IPS DF 19.7 (cell line): ENCODE results near the gene MARK3.

ENCODE experiments used
- DNase-seq: peaks from one replicate; pipeline ENCODE4 v3.0.0-alpha.2; 2013; ENCODE audit warnings: low read depth, low spot score

The MARK3 gene

DNA sequence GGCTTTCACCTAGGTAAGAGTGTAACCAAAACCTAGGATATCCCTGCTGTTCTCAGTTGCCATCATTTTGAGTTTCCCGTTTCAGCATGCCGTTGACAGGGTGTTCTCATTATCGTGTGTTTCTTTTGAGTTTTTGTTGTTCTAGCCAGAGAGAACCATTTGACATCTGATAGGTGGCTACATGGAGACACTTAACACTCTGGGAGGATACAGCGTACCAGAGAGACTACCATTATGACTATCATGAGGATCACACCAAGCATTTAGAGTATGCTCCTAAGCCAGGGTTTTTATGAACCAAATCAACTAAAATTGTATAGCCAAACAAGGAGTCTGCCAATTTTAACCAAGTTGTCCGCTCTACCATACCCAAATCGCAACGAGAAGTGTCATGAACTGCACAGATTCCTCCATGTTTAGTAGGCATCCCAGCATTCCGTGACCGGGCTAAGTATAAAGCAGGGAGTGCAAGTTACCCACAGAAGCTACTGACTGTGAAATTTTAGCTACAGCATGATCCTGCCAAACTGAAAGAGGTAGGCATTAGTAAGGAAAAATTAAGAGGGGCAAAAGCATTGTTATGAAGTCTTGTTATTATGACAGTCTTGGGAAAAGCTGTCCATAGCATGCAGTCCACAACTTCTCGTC, 48.8 kb downstream of the MARK3 start:
- no peak for DNase-seq

DNA sequence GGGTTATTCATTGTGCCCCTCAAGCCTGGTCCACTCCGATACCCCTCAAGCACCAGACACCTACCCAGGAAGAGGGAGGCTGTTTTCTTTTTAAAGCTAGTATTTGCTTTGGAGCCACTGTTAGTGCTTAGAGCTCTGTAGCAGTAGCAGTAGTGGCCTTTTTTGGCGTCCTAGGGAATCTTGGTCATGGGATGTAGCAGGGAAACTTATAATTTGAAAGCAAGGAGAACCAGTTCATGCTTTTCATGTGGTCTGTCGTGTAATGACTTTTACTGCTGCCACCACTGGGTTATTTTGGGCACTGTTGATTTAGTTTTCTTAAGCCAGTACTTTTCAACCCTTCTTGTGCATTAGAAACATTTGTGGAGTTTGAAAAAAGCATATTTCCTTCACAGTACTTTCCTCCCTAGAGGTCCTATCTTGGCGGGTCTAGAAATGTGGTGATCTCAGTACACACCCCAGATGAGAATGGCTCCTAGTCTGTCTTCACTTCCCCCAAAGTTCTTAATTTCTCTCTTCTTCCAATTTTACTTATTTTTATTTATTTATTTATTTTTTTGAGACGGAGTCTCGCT, 49.7 kb downstream of the MARK3 start:
- DNase-seq = no peak

- no peak for DNase-seq
Measured at GRCh38 chr14:103436533-103436932, 51.3 kb downstream of the MARK3 start.

- DNase-seq = no peak
Measured at GRCh38 chr14:103442288-103442687, 57.1 kb downstream of the MARK3 start.

GRCh38 chr14:103443111-103443510, 57.9 kb downstream of the MARK3 start:
- no peak for DNase-seq

GRCh38 chr14:103444837-103445524, 59.8 kb downstream of the MARK3 start:
- DNase-seq = no peak

GRCh38 chr14:103445806-103446205, 60.6 kb downstream of the MARK3 start:
- DNase-seq = no peak

DNA sequence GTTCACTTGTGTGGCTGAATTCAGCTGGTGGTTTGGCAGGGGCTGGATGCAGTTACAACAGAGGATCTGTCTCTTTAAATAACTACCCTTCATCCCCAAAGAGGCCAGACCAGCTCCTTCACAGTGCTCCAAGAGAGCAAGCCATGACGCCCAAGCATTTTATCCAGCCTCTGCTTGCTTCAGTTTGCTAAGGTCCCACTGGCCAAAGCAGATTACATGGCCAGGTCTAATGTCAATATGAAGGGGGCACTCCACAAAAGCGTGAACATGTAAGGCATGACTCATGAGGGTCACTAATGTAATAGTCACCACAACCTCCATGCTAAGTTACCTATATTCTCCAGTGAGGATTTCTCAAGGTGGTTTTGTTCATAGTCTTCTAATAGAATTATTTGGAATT, 62.9 kb downstream of the MARK3 start:
- no peak for DNase-seq

DNA sequence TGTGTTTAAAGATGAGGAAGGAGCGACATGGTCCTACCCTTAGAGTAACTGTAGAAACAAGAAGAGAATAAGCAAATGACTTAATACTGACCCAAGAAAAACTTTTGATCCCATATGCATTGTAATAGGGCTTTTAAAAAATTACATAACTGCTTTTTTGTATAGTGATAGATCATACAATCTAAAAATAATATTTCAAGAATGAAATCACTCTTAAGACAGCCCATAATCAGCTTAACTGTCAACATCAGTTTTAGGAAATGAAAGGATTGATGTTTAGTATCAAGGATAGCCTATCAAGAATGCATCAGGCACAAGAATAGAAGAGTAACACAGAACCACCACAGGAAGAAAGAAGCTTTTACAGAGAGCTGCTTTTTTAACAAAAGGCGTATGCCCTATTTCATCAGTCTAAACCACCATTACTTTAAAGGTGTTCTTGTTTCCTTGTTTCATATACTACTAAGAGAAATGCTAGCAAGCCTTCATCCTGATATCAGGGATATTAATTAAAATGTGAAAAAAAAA, 64.5 kb downstream of the MARK3 start:
- no peak for DNase-seq

DNA sequence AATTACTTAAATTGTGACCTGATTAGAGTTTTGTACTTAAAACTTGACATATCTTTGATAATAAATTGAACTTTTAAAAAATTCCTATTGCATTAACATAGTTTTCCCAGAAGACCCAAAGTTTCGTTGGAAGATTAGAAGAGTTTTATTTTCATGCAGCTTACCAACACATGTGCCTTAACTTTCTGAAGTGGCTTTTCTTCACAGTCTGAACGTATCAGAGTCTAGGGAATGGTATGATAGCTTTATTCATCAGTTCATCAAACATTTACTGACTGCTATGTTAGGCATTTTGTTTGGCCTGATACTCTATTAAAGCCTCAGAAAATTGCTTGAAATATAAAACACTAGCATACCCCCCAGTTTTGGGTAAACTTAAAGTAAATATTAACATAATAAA, 65.2 kb downstream of the MARK3 start:
- no peak for DNase-seq

DNA sequence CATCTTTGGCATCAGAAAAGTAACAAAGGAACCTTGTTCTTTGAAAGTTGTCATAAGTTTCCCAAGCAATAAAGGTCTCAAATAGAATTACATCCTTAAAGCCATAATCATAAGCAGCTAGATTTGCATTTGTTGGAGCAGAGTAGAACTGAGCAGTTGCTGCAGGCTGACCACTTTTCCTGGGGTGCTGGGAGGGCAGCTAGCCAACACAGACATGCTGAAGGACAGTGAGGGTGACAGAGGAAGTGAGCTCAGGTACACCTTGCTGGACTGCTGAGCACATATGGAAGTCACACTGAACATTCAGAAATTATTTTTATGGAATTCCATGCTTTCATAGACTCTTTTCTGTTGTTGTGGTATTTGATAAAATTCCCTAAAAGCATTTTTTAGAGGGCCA, 66.2 kb downstream of the MARK3 start:
- DNase-seq = no peak

GRCh38 chr14:103453791-103454190, 68.6 kb downstream of the MARK3 start:
- DNase-seq = no peak

DNA sequence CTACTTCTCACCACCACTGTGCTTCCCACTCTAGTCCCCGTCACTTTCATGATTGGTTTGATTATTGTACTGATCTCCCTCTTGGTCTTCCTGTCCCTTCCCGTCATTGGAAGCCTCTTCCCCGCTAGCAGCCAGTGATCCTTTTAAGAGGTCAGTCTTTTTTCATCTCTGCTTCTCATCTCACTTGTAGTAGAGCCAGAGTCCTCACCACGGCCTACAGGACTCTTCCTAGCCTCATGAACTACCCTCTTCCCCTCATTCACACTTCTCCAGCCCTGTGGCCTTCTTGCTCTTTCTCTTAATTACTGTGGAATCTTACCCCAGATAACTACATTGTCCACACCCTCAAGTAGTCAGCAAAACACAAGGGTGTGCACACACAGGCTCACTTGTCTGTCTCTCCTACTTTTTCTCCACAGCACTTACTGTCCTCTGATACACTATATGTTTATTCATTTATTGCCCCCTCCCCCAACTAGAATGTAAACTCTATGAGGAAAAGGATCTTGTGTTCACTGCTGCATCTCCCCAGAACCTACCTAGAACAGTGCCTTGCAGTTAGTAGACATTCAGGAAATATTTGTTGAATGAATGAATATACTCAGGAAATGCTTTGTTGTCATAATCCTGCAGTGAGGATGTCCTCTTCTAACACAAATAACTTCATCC, 71.1 kb downstream of the MARK3 start:
- DNase-seq = no peak

DNA sequence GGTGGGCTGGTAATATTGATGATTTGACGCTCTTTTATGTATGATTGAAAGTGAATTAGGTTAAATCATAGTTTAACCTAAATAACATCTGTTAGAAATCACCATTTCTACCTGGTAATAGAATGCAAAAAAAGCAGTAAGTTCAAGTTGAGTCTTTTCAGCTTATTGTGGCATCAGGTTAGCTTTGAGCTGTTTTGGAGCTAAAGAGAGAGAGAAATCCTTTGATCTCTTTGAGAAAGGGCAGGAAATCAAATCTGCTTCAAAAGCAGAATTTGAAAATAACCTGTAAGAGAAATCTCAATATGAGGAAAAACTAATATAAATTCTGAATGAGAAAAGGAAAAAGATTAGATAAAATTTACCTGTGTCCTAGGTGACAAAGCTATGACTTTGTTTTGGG, 75.2 kb downstream of the MARK3 start:
- no peak for DNase-seq

- no peak for DNase-seq
Measured at GRCh38 chr14:103463149-103463548, 77.9 kb downstream of the MARK3 start.

GRCh38 chr14:103463851-103464250, 78.6 kb downstream of the MARK3 start:
- DNase-seq = no peak

GRCh38 chr14:103472939-103473338, 87.7 kb downstream of the MARK3 start:
- no peak for DNase-seq

- no peak for DNase-seq
Measured at GRCh38 chr14:103474893-103475292, 89.7 kb downstream of the MARK3 start.

DNA sequence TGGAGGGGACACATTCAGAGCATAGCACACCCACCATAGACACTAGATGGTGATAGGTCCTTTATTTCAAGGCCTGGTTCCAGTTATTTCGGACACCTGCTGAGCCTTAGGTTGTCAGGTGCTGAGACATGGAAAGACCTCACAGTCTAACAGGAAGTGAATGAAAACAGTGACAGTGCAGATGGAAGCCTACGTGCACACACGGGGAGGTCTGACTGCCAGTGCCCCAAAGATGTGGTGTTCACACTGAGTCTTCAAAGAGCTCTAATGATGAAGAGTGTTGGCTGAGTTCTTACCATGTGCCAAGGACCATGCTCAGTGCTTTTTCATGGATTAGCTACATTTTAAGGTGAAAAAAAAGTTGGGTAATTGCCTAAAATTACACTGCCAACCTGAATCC, 90.8 kb downstream of the MARK3 start:
- DNase-seq = no peak

GRCh38 chr14:103476631-103477030, 91.4 kb downstream of the MARK3 start:
- DNase-seq = no peak

DNA sequence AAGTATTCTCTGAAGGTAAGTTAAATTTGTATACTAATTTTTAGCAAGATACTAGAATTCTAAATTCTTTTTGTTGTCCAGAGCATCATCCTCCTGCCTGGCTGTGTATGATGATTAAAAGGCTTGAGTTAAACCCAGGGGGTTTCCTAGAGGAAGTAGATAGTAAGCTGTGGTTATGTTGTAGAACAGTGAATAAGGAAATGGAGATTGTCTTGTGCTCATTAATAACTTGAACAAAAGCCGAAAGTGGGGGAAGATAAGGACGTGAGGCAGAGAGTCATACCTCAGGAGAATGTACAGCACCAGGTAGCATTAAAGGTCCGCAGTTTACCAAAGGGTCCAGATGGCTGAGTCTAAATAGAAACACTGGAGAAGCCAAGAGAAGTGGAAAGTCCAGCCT, 95.4 kb downstream of the MARK3 start:
- no peak for DNase-seq

GRCh38 chr14:103483600-103483999, 98.4 kb downstream of the MARK3 start:
- DNase-seq = no peak
